ENCODE results near the gene MPHOSPH8. TPM values are rescaled to one million over a fixed set of nuclear protein-coding genes. Genes with fewer than 3 reads are reported as not detected.

MPHOSPH8 gene
- total RNA-seq, 4 donors from 2014 or later, result 21.4 to 42.2 (median 26.9) TPM

DNA sequence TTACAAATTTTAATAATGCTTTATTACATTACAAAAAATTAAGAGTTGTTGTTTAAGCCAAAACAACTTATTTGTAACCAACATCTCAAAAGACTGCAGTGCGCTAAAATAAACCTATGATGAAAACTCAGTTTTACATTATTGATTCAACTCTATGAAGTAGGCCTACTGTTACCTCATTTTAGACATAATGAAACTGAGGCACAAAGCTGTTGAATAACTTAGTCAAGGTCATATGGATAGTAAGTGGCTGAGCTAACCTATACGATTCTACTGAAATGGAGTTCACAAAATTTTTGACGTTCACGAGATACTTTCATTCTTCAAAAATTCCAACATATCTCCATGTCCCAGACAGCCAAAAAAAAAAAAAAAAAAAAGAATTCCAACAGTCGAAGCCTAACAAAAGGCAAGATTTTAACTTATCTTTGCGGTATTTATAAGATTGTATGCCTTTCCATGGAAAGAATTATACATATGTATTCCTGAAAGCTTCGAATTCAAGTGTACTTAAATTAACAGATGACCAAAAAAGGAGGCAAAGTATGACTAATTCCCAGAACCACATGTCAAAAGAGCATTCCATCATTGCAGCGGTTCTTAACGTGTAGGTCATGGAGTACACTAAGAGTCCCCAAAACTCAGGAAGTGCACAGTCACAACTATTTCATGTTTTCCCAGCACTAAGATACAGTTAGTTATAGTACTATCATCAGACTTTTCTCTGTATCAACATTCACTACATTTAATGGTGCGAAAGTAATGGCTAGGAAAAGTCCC is 79.9 kb downstream of the MPHOSPH8 start:
- TF ChIP-seq, protein P1, sequence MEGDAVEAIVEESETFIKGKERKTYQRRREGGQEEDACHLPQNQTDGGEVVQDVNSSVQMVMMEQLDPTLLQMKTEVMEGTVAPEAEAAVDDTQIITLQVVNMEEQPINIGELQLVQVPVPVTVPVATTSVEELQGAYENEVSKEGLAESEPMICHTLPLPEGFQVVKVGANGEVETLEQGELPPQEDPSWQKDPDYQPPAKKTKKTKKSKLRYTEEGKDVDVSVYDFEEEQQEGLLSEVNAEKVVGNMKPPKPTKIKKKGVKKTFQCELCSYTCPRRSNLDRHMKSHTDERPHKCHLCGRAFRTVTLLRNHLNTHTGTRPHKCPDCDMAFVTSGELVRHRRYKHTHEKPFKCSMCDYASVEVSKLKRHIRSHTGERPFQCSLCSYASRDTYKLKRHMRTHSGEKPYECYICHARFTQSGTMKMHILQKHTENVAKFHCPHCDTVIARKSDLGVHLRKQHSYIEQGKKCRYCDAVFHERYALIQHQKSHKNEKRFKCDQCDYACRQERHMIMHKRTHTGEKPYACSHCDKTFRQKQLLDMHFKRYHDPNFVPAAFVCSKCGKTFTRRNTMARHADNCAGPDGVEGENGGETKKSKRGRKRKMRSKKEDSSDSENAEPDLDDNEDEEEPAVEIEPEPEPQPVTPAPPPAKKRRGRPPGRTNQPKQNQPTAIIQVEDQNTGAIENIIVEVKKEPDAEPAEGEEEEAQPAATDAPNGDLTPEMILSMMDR (IDR thresholded peaks at IDR 0.05), result no peak
- no peak for ATAC-seq (ENCODE audit: low FRiP score)
- DNase-seq (ENCODE audit: low spot score), result no peak

DNA sequence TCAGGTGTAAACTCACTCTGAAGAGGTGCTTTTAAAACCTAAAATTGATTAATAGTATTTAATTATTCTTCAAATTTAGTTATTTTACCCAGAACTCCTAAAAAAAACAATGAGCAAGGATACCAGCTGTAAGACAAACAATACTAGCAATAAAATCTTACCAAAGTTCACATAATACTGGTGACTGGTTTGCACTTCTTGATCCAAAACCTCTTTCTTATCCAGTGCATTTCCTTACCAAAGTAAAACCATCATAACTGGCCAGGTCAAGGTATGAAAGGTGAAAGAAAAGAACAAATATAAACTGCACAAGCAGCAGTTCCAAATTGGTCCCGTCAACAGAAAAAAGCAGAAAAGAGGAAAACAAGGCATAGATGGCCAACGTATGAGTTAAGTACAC is 86.6 kb downstream of the MPHOSPH8 start:
- DNase-seq (ENCODE audit: low spot score) (no peak), ATAC-seq (ENCODE audit: low FRiP score) (no peak)
- TF ChIP-seq, protein P1 (IDR thresholded peaks at IDR 0.05), result no peak

Other genes with a start within 250 kb of the MPHOSPH8 start
- gene TPTE2, start 72.1 kb upstream of the MPHOSPH8 start, total RNA-seq, result under 1 TPM in 1 of 4 donors, not detected in 3; 0.44 TPM
- 10 to 100 TPM; 53.9 to 83.1 (median 69.6) TPM for gene PSPC1, start 149.3 kb downstream of the MPHOSPH8 start, total RNA-seq
- 10 to 100 TPM; 13.7 to 20.1 (median 16.0) TPM for gene ZMYM5, start 230.0 kb downstream of the MPHOSPH8 start, total RNA-seq

Data from omental fat pad (tissue), 4 donors.